ENCODE results near the gene CD300H. TPM values are rescaled to one million over a fixed set of nuclear protein-coding genes. Genes with fewer than 3 reads are reported as not detected.

The CD300H gene
- total RNA-seq, 1 experiment from 2014 or later = not detected

- no peaks in the 10 kb centered on the region for H3K36me3 ChIP-seq (ENCODE audit: control insufficient read depth, insufficient read depth, low read length)
- no peak overlapping the region for H3K27ac ChIP-seq (ENCODE audit: low read length)
- no peak overlapping the region for H3K4me3 ChIP-seq (ENCODE audit: low read depth in 2 of 2, low read length in 2 of 2)
- DNase-seq (ENCODE audit: low read depth, low spot score) (no peak), ATAC-seq (no peak)
- peaks cover 22% of the 10 kb centered on the region for H3K27me3 ChIP-seq (ENCODE audit: control insufficient read depth, insufficient read depth, low read length)
- BruUV-seq (replicated peaks) = no TSS peak
- no peaks in the 10 kb centered on the region for H3K9me3 ChIP-seq (ENCODE audit: control insufficient read depth, insufficient read depth, low read depth, low read length)
- in situ Hi-C loops (cut with HindIII; ENCODE audit: low pct_unique_long_range_greater_than_20kb, low sequenced_read_pairs) (no loop called here), intact Hi-C loops (cut with micrococcal nuclease; ENCODE audit: unreplicated experiment) (no loop called here)
- H3K4me1 ChIP-seq (ENCODE audit: control insufficient read depth, insufficient read depth, low read length) = no peaks in the 10 kb centered on the region; the same call in 1 of the 2 replicates
- ChIA-PET POLR2A (no interaction called here), CTCF (no interaction called here)
- no peak for TF ChIP-seq POLR2AphosphoS5 (IDR thresholded peaks at IDR 0.05; ENCODE audit: low read depth, low read length)
- TF ChIP-seq SIN3A (IDR thresholded peaks at IDR 0.05; ENCODE audit: borderline replicate concordance, insufficient read depth, low read depth, low read length) = no peak
- TF ChIP-seq, protein P1, sequence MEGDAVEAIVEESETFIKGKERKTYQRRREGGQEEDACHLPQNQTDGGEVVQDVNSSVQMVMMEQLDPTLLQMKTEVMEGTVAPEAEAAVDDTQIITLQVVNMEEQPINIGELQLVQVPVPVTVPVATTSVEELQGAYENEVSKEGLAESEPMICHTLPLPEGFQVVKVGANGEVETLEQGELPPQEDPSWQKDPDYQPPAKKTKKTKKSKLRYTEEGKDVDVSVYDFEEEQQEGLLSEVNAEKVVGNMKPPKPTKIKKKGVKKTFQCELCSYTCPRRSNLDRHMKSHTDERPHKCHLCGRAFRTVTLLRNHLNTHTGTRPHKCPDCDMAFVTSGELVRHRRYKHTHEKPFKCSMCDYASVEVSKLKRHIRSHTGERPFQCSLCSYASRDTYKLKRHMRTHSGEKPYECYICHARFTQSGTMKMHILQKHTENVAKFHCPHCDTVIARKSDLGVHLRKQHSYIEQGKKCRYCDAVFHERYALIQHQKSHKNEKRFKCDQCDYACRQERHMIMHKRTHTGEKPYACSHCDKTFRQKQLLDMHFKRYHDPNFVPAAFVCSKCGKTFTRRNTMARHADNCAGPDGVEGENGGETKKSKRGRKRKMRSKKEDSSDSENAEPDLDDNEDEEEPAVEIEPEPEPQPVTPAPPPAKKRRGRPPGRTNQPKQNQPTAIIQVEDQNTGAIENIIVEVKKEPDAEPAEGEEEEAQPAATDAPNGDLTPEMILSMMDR (IDR thresholded peaks at IDR 0.05) = no peak
- no peak for TF ChIP-seq TCF7L2 (IDR thresholded peaks at IDR 0.05; ENCODE audit: low read depth, low read length)
- TF ChIP-seq, protein P2, sequence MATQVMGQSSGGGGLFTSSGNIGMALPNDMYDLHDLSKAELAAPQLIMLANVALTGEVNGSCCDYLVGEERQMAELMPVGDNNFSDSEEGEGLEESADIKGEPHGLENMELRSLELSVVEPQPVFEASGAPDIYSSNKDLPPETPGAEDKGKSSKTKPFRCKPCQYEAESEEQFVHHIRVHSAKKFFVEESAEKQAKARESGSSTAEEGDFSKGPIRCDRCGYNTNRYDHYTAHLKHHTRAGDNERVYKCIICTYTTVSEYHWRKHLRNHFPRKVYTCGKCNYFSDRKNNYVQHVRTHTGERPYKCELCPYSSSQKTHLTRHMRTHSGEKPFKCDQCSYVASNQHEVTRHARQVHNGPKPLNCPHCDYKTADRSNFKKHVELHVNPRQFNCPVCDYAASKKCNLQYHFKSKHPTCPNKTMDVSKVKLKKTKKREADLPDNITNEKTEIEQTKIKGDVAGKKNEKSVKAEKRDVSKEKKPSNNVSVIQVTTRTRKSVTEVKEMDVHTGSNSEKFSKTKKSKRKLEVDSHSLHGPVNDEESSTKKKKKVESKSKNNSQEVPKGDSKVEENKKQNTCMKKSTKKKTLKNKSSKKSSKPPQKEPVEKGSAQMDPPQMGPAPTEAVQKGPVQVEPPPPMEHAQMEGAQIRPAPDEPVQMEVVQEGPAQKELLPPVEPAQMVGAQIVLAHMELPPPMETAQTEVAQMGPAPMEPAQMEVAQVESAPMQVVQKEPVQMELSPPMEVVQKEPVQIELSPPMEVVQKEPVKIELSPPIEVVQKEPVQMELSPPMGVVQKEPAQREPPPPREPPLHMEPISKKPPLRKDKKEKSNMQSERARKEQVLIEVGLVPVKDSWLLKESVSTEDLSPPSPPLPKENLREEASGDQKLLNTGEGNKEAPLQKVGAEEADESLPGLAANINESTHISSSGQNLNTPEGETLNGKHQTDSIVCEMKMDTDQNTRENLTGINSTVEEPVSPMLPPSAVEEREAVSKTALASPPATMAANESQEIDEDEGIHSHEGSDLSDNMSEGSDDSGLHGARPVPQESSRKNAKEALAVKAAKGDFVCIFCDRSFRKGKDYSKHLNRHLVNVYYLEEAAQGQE (IDR thresholded peaks at IDR 0.05; ENCODE audit: insufficient read depth in 1 of 2, low read depth in 2 of 2, low read length in 1 of 2) = no peak
These were observed 30.4 kb downstream of the CD300H start for GRCh38 chr17:74536890-74537289.

GRCh38 chr17:74532115-74532514, 35.2 kb downstream of the CD300H start:
- ChIA-PET CTCF (interaction anchor here (1.4 kb wide), 2 partner anchors 153 to 226 kb away, joined by 4 read pairs; no protein-coding TSS in a partner anchor), POLR2A (no interaction called here)
- peak; percentile 42; the same call in 1 of the 2 replicates for ATAC-seq
- H3K27me3 ChIP-seq (ENCODE audit: control insufficient read depth, insufficient read depth, low read length) = peaks cover 28% of the 10 kb centered on the region
- DNase-seq (ENCODE audit: low read depth, low spot score) = no peak
- H3K27ac ChIP-seq (ENCODE audit: low read length) = no peak overlapping the region
- BruUV-seq (replicated peaks) = no TSS peak
- H3K9me3 ChIP-seq (ENCODE audit: control insufficient read depth, insufficient read depth, low read depth, low read length) = no peaks in the 10 kb centered on the region
- H3K36me3 ChIP-seq (ENCODE audit: control insufficient read depth, insufficient read depth, low read length) = no peaks in the 10 kb centered on the region
- H3K4me3 ChIP-seq (ENCODE audit: low read depth in 2 of 2, low read length in 2 of 2) = no peak overlapping the region
- in situ Hi-C loops (cut with HindIII; ENCODE audit: low pct_unique_long_range_greater_than_20kb, low sequenced_read_pairs) (no loop called here), intact Hi-C loops (cut with micrococcal nuclease; ENCODE audit: unreplicated experiment) (loop anchor here (5.0 kb wide), 1 partner anchor 165 kb away; the partner anchor contains the start of gene GPR142)
- H3K4me1 ChIP-seq (ENCODE audit: control insufficient read depth, insufficient read depth, low read length) = no peaks in the 10 kb centered on the region; the same call in 1 of the 2 replicates
- TF ChIP-seq TCF7L2 (IDR thresholded peaks at IDR 0.05; ENCODE audit: low read depth, low read length) = no peak
- no peak for TF ChIP-seq SIN3A (IDR thresholded peaks at IDR 0.05; ENCODE audit: borderline replicate concordance, insufficient read depth, low read depth, low read length)
- TF ChIP-seq, protein P1 (IDR thresholded peaks at IDR 0.05) = no peak
- TF ChIP-seq, protein P2 (IDR thresholded peaks at IDR 0.05; ENCODE audit: insufficient read depth in 1 of 2, low read depth in 2 of 2, low read length in 1 of 2) = no peak
- TF ChIP-seq POLR2AphosphoS5 (IDR thresholded peaks at IDR 0.05; ENCODE audit: low read depth, low read length) = no peak
